ENCODE measurements around the gene INTS13.
"Not testable (repeated sequence)": the region's sequence is repeated elsewhere in the genome, so short reads cannot be mapped to it uniquely, and the experiment has no call there.

Gene INTS13, protein sequence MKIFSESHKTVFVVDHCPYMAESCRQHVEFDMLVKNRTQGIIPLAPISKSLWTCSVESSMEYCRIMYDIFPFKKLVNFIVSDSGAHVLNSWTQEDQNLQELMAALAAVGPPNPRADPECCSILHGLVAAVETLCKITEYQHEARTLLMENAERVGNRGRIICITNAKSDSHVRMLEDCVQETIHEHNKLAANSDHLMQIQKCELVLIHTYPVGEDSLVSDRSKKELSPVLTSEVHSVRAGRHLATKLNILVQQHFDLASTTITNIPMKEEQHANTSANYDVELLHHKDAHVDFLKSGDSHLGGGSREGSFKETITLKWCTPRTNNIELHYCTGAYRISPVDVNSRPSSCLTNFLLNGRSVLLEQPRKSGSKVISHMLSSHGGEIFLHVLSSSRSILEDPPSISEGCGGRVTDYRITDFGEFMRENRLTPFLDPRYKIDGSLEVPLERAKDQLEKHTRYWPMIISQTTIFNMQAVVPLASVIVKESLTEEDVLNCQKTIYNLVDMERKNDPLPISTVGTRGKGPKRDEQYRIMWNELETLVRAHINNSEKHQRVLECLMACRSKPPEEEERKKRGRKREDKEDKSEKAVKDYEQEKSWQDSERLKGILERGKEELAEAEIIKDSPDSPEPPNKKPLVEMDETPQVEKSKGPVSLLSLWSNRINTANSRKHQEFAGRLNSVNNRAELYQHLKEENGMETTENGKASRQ

GRCh38 chr12:26937863-26938700 lies at the start of gene INTS13, which contains the start of gene FGFR1OP2:
INTS13 (minus strand) TSS chr12:26937981; CDS start chr12:26936803, 1,178 bp downstream.
FGFR1OP2 (plus strand) TSS chr12:26938470; CDS start chr12:26954159, 15,689 bp downstream.
- DNase-seq (ENCODE audit: low spot score) = peak; percentile 98

GRCh38 chr12:26982866-26983265 lies 45.1 kb upstream of the INTS13 start:
- no peak for DNase-seq (ENCODE audit: low spot score)

- no peak for DNase-seq (ENCODE audit: low spot score)
These were observed 42.0 kb upstream of the INTS13 start for GRCh38 chr12:26979733-26980132.

- DNase-seq (ENCODE audit: low spot score) = no peak
These were observed 41.0 kb upstream of the INTS13 start for GRCh38 chr12:26978801-26979200.

DNA sequence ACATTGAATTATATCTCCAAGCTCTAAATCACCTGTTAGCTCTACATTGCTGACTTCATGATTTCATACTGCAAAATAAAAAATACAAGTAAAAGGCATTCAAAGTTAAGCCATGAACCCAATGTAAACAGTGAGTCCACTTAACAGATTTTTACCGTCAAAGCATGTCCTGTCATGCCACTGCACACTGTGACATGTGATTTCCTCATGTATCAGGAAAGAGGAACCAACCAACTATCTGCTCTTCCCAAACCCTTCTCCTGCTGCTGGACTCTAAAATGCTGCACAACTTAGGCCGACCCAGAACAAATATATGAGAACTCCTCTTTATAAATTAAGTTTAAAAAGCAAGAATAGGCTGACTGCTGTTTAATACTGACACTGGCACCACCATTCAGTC lies 38.9 kb upstream of the INTS13 start:
- DNase-seq (ENCODE audit: low spot score) = no peak

- DNase-seq (ENCODE audit: low spot score) = no peak
These were observed 34.2 kb upstream of the INTS13 start for GRCh38 chr12:26971963-26972362.

- DNase-seq (ENCODE audit: low spot score) = no peak
These were observed 32.4 kb upstream of the INTS13 start for GRCh38 chr12:26970136-26970535.

DNA sequence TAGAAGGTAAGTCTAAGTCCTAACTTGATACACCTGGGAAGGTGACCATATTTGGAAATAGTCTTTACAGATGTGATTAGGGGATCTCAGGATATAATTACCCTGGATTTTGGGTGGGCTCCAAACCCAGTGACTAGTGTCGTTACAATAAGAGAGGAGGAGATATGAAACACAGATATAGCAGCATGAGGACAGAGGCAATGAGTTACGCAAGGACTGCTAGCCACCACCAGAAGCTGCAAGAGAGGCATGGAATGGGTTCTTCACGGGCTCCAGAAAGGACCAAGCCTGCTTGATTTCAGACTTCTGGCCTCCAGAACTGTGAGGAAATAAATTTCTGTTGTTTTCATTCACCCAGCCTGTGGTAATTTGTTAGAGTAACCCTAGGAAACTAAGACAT lies 29.1 kb upstream of the INTS13 start:
- no peak for DNase-seq (ENCODE audit: low spot score)

DNA sequence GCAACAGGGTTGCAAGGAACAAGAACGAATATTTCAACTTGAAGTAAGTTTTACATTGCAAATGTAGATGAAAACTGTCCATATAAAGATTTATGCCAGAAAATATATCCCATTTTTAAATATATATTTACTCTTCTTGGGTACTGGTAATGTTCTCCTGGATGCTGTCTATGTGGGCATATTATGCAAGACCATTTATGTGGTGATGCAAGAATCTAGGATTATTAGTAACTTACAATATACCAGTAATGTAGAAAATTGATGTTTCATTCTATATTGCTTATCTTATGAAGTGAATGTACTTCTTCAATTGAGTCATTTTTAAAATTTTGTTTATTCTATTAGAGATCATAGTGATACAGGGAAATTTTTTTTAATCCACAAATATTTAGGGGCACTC lies 25.6 kb upstream of the INTS13 start:
- no peak for DNase-seq (ENCODE audit: low spot score)

DNA sequence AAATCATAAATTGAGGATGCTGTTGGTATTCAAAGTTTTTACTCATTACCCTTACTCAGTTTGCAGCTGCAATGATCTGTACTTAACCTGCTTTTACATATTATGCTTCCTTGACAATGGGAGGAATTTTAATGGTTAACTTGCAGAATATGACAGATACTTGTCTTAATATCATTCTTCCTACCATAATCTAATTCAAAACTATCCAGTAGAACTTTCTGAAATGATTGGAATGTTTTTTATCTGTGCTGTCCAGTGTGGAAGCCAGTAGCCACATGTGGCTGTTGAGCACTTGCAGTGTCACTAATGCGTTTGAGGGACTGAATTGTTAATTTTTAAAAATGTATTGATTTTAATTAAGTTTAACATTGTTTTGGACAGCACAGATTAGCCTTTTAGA lies 24.0 kb upstream of the INTS13 start:
- no peak for DNase-seq (ENCODE audit: low spot score)

DNA sequence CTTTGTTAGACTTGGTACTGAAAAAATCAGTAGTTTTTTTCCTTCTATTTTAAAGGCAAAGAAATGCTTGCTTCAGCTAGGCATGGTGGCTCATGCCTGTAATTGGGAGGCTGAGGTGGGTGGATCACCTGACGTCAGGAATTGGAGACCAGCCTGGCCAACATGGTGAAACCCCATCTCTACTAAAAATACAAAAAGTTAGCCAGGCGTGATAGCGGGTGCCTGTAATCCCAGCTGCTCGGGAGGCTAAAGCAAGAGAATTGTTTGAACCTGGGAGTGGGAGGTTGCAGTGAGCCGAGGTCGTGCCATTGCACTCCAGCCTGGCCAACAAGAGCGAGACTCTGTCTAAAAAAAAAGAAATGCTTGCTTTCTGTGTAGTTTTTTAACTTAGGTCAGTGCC lies 23.6 kb upstream of the INTS13 start:
- not testable (repeated sequence) for DNase-seq (ENCODE audit: low spot score)

DNA sequence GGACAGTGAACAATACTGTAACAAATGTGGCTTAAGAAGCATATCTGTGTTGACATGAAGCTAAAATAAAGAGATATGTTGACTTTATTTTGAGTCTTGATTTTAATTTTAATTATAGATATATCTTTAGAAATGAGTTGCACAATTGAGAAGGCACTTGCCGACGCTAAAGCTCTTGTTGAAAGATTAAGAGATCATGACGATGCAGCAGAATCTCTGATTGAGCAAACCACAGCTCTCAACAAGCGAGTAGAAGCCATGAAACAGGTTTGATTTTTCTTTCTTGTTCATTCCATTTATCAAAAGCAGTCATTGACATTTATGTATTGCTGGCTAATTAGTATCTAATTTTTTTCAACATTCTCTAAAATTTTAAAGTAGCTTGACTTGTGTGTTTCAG lies 16.2 kb upstream of the INTS13 start:
- no peak for DNase-seq (ENCODE audit: low spot score)

DNA sequence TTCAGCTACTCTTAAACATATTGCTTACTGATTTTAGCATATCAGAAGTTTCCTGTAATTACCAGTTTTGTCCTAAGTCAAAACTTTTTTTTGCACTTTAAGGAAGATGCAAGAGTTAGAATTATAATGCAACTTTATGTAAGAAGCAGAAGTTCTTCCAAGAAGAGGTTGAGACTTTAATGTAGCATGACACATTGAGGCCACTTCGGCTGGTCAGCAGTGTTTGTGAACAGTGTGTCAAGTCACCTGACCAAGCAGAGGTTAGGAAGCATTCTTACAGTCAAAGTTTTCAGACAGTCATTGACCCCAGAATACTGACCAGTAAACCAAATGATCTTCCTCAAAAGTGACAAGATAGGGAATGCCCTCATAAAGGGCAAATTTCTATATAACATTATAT lies 15.7 kb upstream of the INTS13 start:
- no peak for DNase-seq (ENCODE audit: low spot score)

GRCh38 chr12:26948309-26948708 lies 10.5 kb upstream of the INTS13 start:
- no peak for DNase-seq (ENCODE audit: low spot score)

- DNase-seq (ENCODE audit: low spot score) = no peak
These were observed 3.4 kb upstream of the INTS13 start for GRCh38 chr12:26941215-26941594.

GRCh38 chr12:26940516-26941214 lies 2.9 kb upstream of the INTS13 start:
- DNase-seq (ENCODE audit: low spot score) = no peak

- no peak for DNase-seq (ENCODE audit: low spot score)
These were observed 2.2 kb upstream of the INTS13 start for GRCh38 chr12:26939953-26940352.

GRCh38 chr12:26939192-26939832 lies 1.5 kb upstream of the INTS13 start:
- DNase-seq (ENCODE audit: low spot score) = no peak

GRCh38 chr12:26938701-26939062 lies 901 bp upstream of the INTS13 start:
- peak; percentile 7 for DNase-seq (ENCODE audit: low spot score)

DNA sequence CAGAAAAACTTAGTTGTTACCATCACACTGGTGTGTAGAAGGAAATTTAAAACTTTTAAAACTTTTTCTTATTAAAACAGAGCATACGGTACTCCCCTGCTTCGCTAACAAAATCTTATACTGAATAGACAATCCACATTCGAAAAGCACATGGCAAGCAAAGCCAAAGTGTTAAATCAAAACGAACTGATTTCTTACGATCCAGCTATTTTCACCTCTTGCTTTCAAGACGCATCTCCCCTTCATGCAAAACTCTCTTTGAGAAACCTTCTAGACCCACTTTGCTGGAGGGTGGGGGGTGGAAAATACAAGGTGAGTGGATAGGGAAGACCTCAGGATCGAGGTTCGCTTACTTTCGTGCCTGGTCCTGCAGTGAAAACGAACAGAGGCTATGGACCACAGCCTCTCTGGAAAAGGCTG lies 328 bp downstream of the INTS13 start:
- DNase-seq (ENCODE audit: low spot score) = no peak
